ENCODE measurements around the gene DNAH9. TPM values are rescaled to one million over a fixed set of nuclear protein-coding genes. Genes with fewer than 3 reads are reported as not detected.

The DNAH9 gene
- total RNA-seq, 4 donors from 2014 or later = 1.2 to 7.7 (median 4.3) TPM

GRCh38 chr17:11832401-11833137 lies 234.3 kb downstream of the DNAH9 start:
- no peaks in the 10 kb centered on the region for H3K4me1 ChIP-seq
- H3K27me3 ChIP-seq = no peaks in the 10 kb centered on the region
- no peak overlapping the region for H3K4me3 ChIP-seq
- H3K36me3 ChIP-seq = no peaks in the 10 kb centered on the region
- no peak overlapping the region for H3K27ac ChIP-seq
- no peak for TF ChIP-seq POLR2A (IDR thresholded peaks at IDR 0.05)
- no peak for TF ChIP-seq CTCF (IDR thresholded peaks at IDR 0.05)
- no peak for DNase-seq
- intact Hi-C loops (cut with DNase I; ENCODE audit: low total_unique reads) = no loop called here
- H3K9me3 ChIP-seq = no peaks in the 10 kb centered on the region

- Histone ChIP-seq H3K4me1 (no peaks in the 10 kb centered on the region), H3K4me3 (no peak overlapping the region), H3K27ac (no peak overlapping the region), H3K27me3 (no peaks in the 10 kb centered on the region), H3K36me3 (no peaks in the 10 kb centered on the region), H3K9me3 (no peaks in the 10 kb centered on the region)
- no peak for DNase-seq
- TF ChIP-seq POLR2A (IDR thresholded peaks at IDR 0.05) = no peak
- no peak for TF ChIP-seq CTCF (IDR thresholded peaks at IDR 0.05)
- intact Hi-C loops (cut with DNase I; ENCODE audit: low total_unique reads) = no loop called here
Observed at GRCh38 chr17:11836508-11836907, 238.2 kb downstream of the DNAH9 start.

GRCh38 chr17:11840052-11840451 lies 241.8 kb downstream of the DNAH9 start:
- H3K27me3 ChIP-seq = no peaks in the 10 kb centered on the region
- no peak overlapping the region for H3K27ac ChIP-seq
- H3K4me3 ChIP-seq = no peak overlapping the region
- DNase-seq = no peak
- TF ChIP-seq CTCF (IDR thresholded peaks at IDR 0.05) = no peak
- no peak for TF ChIP-seq POLR2A (IDR thresholded peaks at IDR 0.05)
- H3K4me1 ChIP-seq = no peaks in the 10 kb centered on the region
- H3K9me3 ChIP-seq = no peaks in the 10 kb centered on the region
- intact Hi-C loops (cut with DNase I; ENCODE audit: low total_unique reads) = no loop called here
- H3K36me3 ChIP-seq = no peaks in the 10 kb centered on the region

- H3K27ac ChIP-seq = no peak overlapping the region
- H3K27me3 ChIP-seq = no peaks in the 10 kb centered on the region
- DNase-seq = no peak
- TF ChIP-seq CTCF (IDR thresholded peaks at IDR 0.05) = no peak
- no peak for TF ChIP-seq POLR2A (IDR thresholded peaks at IDR 0.05)
- intact Hi-C loops (cut with DNase I; ENCODE audit: low total_unique reads) = no loop called here
- no peaks in the 10 kb centered on the region for H3K4me1 ChIP-seq
- no peaks in the 10 kb centered on the region for H3K9me3 ChIP-seq
- no peaks in the 10 kb centered on the region for H3K36me3 ChIP-seq
- no peak overlapping the region for H3K4me3 ChIP-seq
Observed at GRCh38 chr17:11840831-11841230, 242.6 kb downstream of the DNAH9 start.

GRCh38 chr17:11848330-11848729 lies 250.1 kb downstream of the DNAH9 start:
- intact Hi-C loops (cut with DNase I; ENCODE audit: low total_unique reads) = no loop called here
- no peaks in the 10 kb centered on the region for H3K9me3 ChIP-seq
- no peak for TF ChIP-seq CTCF (IDR thresholded peaks at IDR 0.05)
- TF ChIP-seq POLR2A (IDR thresholded peaks at IDR 0.05) = no peak
- H3K4me1 ChIP-seq = no peaks in the 10 kb centered on the region
- no peaks in the 10 kb centered on the region for H3K36me3 ChIP-seq
- no peak overlapping the region for H3K27ac ChIP-seq
- H3K27me3 ChIP-seq = no peaks in the 10 kb centered on the region
- H3K4me3 ChIP-seq = no peak overlapping the region
- DNase-seq = no peak
